ENCODE results near the gene ARL8B.
"Not testable (repeated sequence)": the region's sequence is repeated elsewhere in the genome, so short reads cannot be mapped to it uniquely, and the experiment has no call there.

The ARL8B gene

DNA sequence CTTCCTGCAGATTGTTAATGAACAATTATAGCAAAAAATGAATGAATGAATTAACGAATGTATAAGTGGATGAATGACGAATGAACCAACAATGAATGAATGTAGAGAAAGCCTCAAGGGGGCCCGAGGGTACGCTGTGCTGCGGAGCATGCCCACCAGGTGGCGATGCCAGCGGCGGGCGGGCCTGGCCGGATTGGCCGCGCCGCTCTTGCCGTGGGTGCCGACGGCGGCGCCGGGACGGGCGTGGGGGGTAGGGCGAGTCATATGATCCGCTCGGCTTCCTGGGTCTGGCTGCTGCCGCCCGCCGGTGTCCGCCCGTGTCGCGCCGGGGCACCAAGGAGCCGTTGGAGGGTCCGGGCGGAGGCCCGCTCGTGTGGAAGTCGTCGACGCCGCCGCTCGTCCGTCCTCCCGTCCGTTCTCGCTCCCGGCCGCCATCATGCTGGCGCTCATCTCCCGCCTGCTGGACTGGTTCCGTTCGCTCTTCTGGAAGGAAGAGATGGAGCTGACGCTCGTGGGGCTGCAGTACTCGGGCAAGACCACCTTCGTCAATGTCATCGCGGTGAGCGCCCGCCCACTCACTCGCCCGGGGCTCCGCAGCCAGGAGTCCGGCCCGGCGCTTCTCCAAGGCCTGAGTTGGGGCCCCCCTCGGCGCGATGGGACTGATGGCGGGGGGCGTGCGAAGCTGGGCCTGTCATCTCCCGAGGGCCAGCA, at the start of gene ARL8B:
Gene ARL8B, plus strand, starts transcription at position 263 of the 711 bp plus-strand sequence. Its CDS starts 174 bp downstream, at position 437.
- DNase-seq, result peak; percentile 54

DNA sequence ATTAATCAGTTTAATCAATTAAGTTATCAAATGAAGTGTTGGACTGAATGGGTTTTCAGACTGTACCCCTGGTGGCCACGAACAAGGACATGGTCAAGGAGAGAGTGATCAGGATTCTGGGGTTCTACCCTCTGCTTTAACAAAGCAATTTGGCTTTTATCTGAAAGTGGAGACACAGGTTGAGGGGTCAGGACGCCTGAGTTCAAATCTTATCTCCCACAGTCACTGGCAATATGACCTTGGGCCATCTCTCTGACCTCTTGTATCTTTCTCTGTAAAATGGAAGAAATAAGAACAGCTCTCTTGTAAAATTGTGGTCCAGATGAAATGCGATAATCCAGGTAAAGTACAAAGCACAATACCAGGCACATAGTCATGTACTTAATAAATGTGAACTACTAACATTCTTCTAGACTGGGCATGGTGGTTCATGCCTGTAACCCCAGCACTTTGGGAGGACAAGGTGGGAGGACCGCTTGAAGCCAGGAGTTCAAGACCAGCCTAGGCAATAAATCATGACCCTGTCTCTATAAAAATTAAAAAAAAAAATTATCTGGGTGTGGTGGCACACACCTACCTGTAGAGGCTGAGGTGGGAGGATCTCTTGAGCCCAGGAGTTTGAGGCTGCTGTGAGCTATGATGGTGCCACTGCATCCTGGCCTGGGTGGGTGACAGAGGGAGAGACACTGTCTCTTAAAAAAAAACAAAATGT, 48.6 kb upstream of the ARL8B start:
- no peak for DNase-seq

DNA sequence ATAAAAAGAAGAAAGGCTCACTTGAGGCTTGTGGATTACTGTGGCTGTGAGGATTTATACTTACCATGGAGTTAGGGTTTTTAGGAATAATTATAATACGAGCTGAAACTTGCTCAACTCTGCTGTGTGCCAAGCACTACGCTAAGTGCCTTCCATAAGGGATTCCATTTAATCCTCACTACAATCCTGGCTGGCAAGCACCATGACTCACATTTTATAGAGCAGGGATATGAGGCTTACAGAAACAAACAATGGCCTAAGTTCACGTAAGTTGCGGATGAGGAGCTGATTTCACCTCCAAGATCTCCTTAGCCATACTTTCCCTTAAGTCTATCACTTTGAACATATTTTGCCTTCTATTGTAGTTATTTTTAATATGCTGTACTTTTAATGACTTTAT, 43.9 kb upstream of the ARL8B start:
- DNase-seq, result no peak

GRCh38 chr3:5079761-5080160, 42.3 kb upstream of the ARL8B start:
- DNase-seq, result no peak

DNA sequence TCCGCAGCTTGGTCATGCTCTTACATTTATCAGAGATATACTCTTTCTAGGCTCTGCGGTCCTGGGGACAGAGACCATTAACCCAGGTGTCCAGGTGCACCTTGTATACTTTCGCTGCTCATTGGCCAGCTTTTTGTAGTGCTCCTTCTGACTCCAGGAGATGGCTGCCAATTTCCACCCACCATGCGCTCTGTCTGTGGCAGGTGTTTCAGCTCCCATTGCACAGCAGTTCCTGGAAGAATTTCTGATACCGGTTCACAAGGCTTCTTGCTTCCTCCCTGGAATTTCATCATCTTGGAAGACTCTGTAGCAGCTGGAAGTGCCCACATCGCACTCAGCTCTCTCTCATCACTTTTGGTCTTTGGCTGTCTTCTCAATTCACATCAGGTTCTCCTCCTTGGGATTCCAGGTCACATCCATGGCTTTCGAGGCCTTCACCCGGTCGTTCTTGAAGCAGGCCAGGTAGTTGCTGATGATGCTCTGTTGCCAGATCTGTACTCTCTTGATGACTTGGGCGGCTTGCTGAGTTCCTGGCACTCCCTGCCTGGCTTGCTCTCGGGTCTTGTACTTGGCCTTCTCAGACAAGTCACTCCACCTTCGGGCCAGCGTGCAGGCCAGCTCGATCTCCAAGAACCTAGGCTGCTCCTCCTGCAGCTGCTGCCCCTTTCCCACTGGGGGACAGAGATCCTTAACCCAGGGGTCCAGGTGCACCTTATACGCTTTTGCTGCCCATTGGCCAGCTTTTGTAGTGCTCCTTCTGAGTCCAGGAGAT, 41.1 kb upstream of the ARL8B start:
- DNase-seq, result no peak

DNA sequence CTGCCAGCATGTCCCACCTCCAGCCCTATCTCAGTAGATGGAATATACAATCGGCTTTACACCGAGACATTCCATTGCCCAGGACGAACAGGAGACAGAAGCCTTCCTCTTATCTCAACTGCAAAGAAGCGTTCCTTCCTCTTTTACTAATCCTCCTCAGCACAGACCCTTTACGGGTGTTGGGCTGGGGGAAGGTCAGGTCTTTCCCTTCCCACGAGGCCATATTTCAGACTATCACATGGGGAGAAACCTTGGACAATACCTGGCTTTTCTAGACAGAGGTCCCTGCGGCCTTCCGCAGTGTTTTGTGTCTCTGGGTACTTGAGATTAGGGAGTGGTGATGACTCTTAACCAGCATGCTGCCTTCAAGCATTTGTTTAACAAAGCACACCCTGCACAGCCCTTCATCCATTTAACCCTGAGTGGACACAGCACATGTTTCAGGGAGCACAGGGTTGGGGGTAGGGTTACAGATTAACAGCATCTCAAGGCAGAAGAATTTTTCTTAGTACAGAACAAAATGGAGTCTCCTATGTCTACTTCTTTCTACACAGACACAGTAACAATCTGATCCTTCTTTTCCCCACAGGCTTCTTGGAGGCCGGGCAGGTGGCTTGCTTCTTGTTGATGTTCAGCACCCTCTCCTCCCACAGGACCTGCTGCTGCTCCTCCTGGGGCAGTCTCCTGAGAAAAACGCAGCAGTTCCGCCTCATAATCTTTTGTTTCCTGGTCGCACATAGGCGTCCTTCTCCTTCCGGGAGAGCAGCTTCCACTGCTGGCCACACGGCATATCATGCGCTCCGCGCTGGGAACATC, 39.9 kb upstream of the ARL8B start:
- not testable (repeated sequence) for DNase-seq

DNA sequence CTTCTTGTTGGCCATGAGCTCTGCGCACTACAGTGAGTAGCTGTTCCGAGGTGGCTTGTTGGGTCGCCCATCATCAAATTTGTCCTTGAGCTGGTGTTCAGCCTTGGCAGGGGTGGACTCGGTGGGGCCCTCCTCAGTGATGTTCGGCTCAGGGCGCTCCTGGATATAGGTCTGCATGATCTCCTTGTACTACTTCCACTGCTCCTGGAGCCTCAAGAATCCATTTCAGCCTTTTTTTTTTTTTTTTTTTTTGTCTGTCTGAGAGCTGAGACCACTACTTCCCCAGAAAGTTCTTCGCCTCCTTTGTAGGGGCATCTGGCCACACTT, 39.3 kb upstream of the ARL8B start:
- no peak for DNase-seq

GRCh38 chr3:5084224-5084623, 37.9 kb upstream of the ARL8B start:
- DNase-seq, result no peak

DNA sequence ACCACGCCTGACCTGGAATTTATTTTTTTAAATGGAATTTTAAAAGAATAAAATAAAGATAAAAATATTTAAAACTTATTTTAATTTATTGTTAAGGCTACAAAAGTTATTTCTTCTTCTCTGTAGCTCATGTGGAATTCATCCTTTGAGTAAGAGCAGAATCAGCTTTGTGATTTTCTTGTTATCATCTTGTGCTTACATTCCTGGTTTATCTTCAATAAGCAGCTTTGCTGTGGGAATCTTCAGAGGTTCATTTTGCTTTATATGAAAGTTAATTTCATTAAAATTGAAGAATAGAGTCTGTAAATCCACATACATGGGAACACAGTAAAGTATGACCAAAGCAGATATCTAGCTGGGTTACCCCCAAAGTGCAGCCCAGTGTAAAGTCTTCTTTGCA, 35.4 kb upstream of the ARL8B start:
- DNase-seq, result no peak

GRCh38 chr3:5087209-5087608, 34.9 kb upstream of the ARL8B start:
- DNase-seq, result no peak

DNA sequence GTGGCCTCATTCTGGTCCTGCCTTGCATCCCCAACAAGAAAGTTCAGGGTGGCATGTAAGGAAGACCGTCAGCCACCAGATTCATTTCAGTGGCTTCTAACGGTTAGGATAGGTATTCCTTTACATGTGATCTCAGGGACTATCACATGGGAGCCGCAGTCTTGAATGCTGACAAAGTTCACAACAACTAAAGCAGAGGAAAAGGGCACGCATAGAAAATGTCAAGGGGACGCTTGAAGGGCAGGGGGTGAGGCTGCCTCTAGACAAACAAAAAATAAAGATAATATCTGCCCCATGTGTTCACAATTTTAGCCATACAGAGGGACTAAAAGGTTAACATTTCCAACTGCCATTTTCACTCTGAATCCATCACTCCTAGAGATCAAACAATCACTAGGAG, 31.9 kb upstream of the ARL8B start:
- DNase-seq, result no peak

GRCh38 chr3:5092018-5092417, 30.1 kb upstream of the ARL8B start:
- DNase-seq, result no peak

DNA sequence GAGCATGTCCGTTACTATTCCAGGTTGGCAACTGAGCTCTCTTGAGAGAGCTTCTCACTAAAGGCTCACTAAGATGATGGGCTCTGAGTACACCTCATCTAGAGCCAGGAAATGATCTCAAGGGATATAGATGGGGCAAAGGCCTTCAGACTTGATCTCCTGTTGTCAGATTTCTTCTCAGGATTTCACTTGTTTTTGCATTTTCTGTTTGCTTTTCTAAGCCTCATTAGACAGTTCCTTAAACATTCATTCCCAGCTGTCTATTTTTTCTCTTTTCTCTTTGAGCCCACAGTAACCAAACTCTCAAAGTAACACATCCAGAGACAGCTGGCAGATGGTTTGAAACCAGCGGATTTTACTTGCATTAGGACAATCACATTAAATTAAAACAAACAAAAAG, 28.4 kb upstream of the ARL8B start:
- DNase-seq, result no peak

GRCh38 chr3:5095886-5096285, 26.2 kb upstream of the ARL8B start:
- DNase-seq, result no peak

DNA sequence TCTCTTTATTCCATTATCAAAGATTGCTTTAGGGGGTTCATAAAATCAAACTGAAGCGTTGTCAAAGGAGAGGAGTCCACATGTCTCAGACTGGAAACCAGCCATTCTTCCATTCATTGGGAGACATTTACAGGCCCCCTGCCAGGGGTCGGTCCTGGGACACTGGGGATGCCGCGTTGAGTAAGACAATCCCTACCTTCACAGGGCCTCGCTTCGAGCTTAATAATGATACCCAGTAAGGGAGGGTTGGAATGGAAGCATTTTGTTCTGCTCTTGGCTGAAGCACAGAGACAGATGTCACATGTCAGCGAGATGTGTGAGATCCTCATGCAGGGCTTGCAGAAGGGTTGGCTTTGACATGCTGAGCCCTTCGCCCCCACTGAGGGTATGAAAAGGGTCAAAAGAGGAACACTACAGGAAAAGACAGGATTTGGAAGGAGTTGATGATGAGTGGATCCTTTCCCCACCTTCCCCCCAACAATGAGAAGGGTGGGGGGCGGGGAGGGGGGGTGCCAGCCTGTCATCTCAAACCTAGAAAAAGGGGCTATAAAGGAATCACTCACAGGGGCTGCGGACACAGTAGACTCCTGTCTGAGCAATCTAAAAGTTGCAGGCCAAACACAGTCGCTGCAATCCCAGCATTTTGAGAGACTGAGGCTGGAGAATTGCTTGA, 25.6 kb upstream of the ARL8B start:
- DNase-seq, result no peak

GRCh38 chr3:5098346-5098745, 23.7 kb upstream of the ARL8B start:
- DNase-seq, result no peak

GRCh38 chr3:5102532-5102931, 19.6 kb upstream of the ARL8B start:
- DNase-seq, result no peak

DNA sequence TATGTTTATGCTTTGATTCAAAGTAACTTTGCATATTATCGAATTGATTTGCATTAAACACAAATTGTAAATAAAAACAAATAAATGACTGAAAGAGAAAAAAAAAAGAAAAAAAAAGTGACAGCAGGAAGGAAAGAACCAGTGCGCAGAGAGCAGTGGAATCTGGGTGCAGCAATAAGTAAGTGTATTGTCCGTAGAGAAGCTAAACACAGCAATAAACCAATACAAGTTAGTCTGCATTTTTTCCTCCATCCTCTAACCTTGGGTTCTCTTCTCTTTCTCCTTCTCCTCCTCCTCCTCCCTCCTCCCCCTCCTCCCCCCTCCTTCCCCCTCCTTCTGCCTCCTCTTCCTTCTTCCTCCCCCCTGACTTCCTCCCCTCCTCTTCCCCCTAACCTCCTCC, 18.3 kb upstream of the ARL8B start:
- no peak for DNase-seq

DNA sequence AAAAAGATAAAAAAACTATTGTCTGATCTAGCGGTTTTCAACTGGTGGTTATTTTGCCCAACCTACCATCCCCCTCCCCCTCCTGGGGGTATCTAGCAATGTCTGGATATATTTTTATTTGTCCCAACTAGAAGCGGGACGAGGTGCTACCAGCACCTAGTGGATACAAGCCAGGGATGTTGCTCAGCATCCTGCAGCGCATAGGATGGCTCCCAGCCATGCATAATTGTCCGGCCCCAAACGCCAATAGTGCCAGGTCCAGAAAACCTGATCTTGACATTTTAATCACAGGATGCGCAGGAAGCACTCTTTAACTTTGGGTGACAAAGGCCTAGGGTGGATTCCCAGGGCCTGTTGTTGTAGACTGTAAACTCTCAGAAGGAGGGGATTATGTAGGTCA, 17.0 kb upstream of the ARL8B start:
- DNase-seq, result no peak

DNA sequence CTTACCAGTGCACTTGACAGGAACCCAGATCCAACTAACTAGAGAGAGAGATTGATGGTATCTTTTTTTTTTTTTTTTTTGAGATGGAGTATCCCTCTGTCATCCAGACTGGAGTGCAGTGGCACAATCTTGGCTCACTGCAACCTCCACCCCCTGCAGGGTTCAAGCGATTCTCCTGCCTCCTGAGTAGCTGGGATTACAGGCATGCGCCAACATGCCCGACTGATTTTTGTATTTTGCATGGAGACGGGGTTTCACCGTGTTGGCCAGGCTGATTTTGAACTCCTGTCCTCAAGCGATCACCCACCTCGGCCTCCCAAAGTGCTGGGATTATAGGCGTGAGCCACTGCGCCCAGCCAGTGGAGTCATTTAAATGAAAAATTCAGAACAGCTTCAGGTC, 15.7 kb upstream of the ARL8B start:
- DNase-seq, result not testable (repeated sequence)

- not testable (repeated sequence) for DNase-seq
Measured at GRCh38 chr3:5106933-5107334, 15.2 kb upstream of the ARL8B start.

DNA sequence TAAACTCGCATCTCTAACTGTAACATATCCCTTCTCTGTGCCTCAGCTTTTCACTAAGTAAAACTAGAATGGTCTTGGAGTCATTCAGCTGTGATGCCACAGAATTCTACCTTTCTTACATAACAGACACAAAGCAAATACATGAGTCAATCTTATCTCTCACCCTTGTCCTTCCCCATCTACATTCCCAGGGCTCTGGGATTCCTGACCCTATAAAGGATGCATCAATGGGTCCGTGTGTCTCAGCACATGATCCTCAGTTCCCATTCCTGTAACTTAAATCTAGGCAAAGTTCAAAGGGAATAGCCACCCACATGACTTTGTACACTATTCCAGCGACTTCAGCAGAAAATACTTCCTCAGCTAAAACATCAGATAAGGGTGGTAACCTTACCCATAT, 11.8 kb upstream of the ARL8B start:
- DNase-seq, result no peak

GRCh38 chr3:5112043-5112442, 10.0 kb upstream of the ARL8B start:
- DNase-seq, result no peak
